HepG2 (cell line): Measurements from ENCODE around the gene TOM1L2. TPM values are rescaled to one million over a fixed set of nuclear protein-coding genes. Genes with fewer than 3 reads are reported as not detected.

Experiments used
- ATAC-seq: fragments of 200-7000 bp; cut with Tn5 transposase; 3 replicates; pipeline ENCODE4 v1.9.1; 2020; ENCODE audit warnings: mild to moderate bottlenecking, moderate library complexity
- BruUV-seq: library from RNA; stranded (reverse); fragments of 400-500 nt; replicated peaks from 2 replicates; lab custom pipeline; 2021; lab: Mats Ljungman, UMichigan
- CTCF ChIA-PET: fragments of 300-600 bp; formaldehyde crosslinking; extraction: SDS; loops from one replicate; lab custom pipeline; 2021; ENCODE audit warnings: low total read pairs, inconsistent platforms, low intra/inter-chr PET ratio; lab: Yijun Ruan, JAX
- POLR2A ChIA-PET: fragments of 350-600 bp; sonication (Branson Sonifier 250); formaldehyde crosslinking; loops from one replicate; lab custom pipeline; 2020; ENCODE audit warnings: antibody characterized with exemption, inconsistent platforms; lab: Yijun Ruan, JAX
- DNase-seq: peaks from one replicate; pipeline ENCODE4 v3.0.0-alpha.2; 2015; ENCODE audit warnings: low spot score
- FAIRE-seq: peaks from 3 replicates; lab custom pipeline; 2011; peaks lifted over from hg19 to GRCh38; lab: Jason Lieb, UNC
- H2AFZ ChIP-seq: one replicate; pipeline ENCODE4 v1.6.1; 2011; ENCODE audit warnings: low read length, inconsistent platforms
- H3K27ac ChIP-seq: fragments of 300-600 bp; 3 replicates; pipeline ENCODE4 v1.8.0; 2011; ENCODE audit warnings: mixed run types, mild to moderate bottlenecking, mixed read lengths, low read length, inconsistent platforms; ENCODE audit not compliant: insufficient read depth; ENCODE audit errors: extremely low read length
- H3K27me3 ChIP-seq, 2 experiments: fragments of 200-600 bp in 1 of 2; 2 replicates in 1 of 2; 3 replicates in 1 of 2; pipeline versions ENCODE4 v1.6.0 to v1.8.0; 2011; ENCODE audit warnings: low read length in 2 of 2, mild to moderate bottlenecking in 2 of 2, moderate library complexity in 2 of 2, inconsistent platforms in 1 of 2; ENCODE audit not compliant: insufficient read depth in 2 of 2, control insufficient read depth in 1 of 2
- H3K36me3 ChIP-seq, 2 experiments: fragments of 200-600 bp in 1 of 2; replicated peaks in 1 of 2; 2 replicates in 1 of 2; 3 replicates in 1 of 2; pipeline versions ENCODE4 v1.5.1 to v1.8.0; 2011; ENCODE audit warnings: low read length in 2 of 2, inconsistent platforms in 1 of 2; ENCODE audit not compliant: insufficient read depth in 2 of 2, control insufficient read depth in 1 of 2
- H3K4me1 ChIP-seq: 2 replicates; pipeline ENCODE4 v1.5.1; 2012; ENCODE audit warnings: low read length, inconsistent platforms; ENCODE audit not compliant: insufficient read depth
- H3K4me2 ChIP-seq: 2 replicates; pipeline ENCODE4 v1.6.0; 2011; ENCODE audit warnings: low read depth, low read length, inconsistent platforms
- H3K4me3 ChIP-seq, 3 experiments: fragments of 200-600 bp in 1 of 3; sonication (generic), shearing (Covaris generic) in 1 of 3; replicated peaks in 1 of 3; 2 replicates each; pipeline ENCODE4 v1.5.1; 2011 to 2016; ENCODE audit warnings: low read length in 3 of 3, inconsistent platforms in 2 of 3, low read depth in 2 of 3, mild to moderate bottlenecking in 2 of 3, control low read depth in 1 of 3, mixed read lengths in 1 of 3; ENCODE audit not compliant: insufficient read depth in 1 of 3
- H3K79me2 ChIP-seq: one replicate; pipeline ENCODE4 v1.6.1; 2011; ENCODE audit warnings: low read length, inconsistent platforms; ENCODE audit not compliant: insufficient read depth
- H3K9ac ChIP-seq: 2 replicates; pipeline ENCODE4 v1.6.0; 2011; ENCODE audit warnings: mild to moderate bottlenecking, low read depth, low read length, inconsistent platforms; ENCODE audit not compliant: insufficient read depth
- H3K9me3 ChIP-seq: 2 replicates; pipeline ENCODE4 v1.5.1; 2012; ENCODE audit warnings: mild to moderate bottlenecking, low read length
- H4K20me1 ChIP-seq: 2 replicates; pipeline ENCODE4 v1.6.0; 2011; ENCODE audit warnings: inconsistent platforms, mild to moderate bottlenecking, low read length, moderate library complexity; ENCODE audit not compliant: insufficient read depth
- ASH2L ChIP-seq: fragments of 300-600, 200-600 bp; sonication (generic); IDR thresholded peaks from 2 replicates; pipeline ENCODE4 v1.7.0; 2017; ENCODE audit warnings: low read depth, mild to moderate bottlenecking, moderate library complexity, mixed read lengths, low read length; ENCODE audit not compliant: insufficient read length
- FOXA3 ChIP-seq: IDR thresholded peaks from 2 replicates; pipeline ENCODE4 v1.6.1; 2016; ENCODE audit warnings: missing genetic modification reagents, missing compliant biosample characterization
- HOXA3 ChIP-seq: sonication (generic); formaldehyde crosslinking; IDR thresholded peaks from 2 replicates; pipeline ENCODE4 v1.5.0; 2020; ENCODE audit warnings: missing genetic modification reagents
- KLF9 ChIP-seq: IDR thresholded peaks from 2 replicates; pipeline ENCODE4 v1.6.1; 2016; ENCODE audit warnings: low read depth
- MAX ChIP-seq: IDR thresholded peaks from 2 replicates; pipeline ENCODE4 v1.6.1; 2012; ENCODE audit warnings: inconsistent platforms
- MBD4 ChIP-seq: IDR thresholded peaks from 2 replicates; pipeline ENCODE4 v1.6.1; 2012; ENCODE audit warnings: low read length, inconsistent platforms, borderline replicate concordance
- NFRKB ChIP-seq: fragments of 450-650 bp; IDR thresholded peaks from 2 replicates; pipeline ENCODE4 v1.6.1; 2017
- PRPF4 ChIP-seq: fragments of 200-400 bp; formaldehyde crosslinking; IDR thresholded peaks from 2 replicates; pipeline ENCODE4 v1.6.1; 2016; ENCODE audit warnings: low read length, low read depth; ENCODE audit not compliant: poor library complexity, severe bottlenecking
- SP2 ChIP-seq: sonication (generic); formaldehyde crosslinking; IDR thresholded peaks from 2 replicates; pipeline ENCODE4 v1.5.1; 2020; ENCODE audit warnings: mild to moderate bottlenecking, missing genetic modification reagents
- ZNF501 ChIP-seq: sonication (generic); formaldehyde crosslinking; IDR thresholded peaks from 2 replicates; pipeline ENCODE4 v1.5.1; 2020; ENCODE audit warnings: mild to moderate bottlenecking, moderate library complexity, missing genetic modification reagents
- ZSCAN29 ChIP-seq: sonication (generic); formaldehyde crosslinking; conservative IDR thresholded peaks from 2 replicates; pipeline ENCODE4 v1.4.0; 2020; ENCODE audit warnings: mild to moderate bottlenecking, missing genetic modification reagents
- WGBS: methylation state at CpG from one replicate; pipeline ENCODE4 v1.1.6; 2017; ENCODE audit warnings: low lambda C conversion rate; 5-methylcytosine and 5-hydroxymethylcytosine counted together
- in situ Hi-C: cut with HindIII; loops from 2 replicates; pipeline ENCODE4 v1.10.0; 2017; ENCODE audit warnings: low pct_unique_long_range_greater_than_20kb; ENCODE audit not compliant: extremely low pct_ligation_motif_present
- intact Hi-C: fragments of 100-400 bp; cut with micrococcal nuclease; formaldehyde crosslinking; loops from one replicate; pipeline ENCODE4 v1.10.0; 2022; ENCODE audit not compliant: unreplicated experiment
- polyA plus RNA-seq, 8 experiments: library from polyadenylated mRNA; depleted of rRNA in 3 of 8; stranded (reverse) in 7 of 8; unstranded in 1 of 8; fragments of >200 nt; fragmentation: Illumina TruSeq in 4 of 8; extraction: Trizol in 4 of 8; gene quantifications; 2 replicates each; pipeline versions ENCODE4 v1.2.1 to v1.2.3, GENCODE V29; 2011 to 2016; ENCODE audit warnings: low read depth in 4 of 8, missing spikeins in 1 of 8, mixed read lengths in 1 of 8; ENCODE audit not compliant: insufficient read depth in 1 of 8
- total RNA-seq, 5 experiments: library from RNA; depleted of rRNA; stranded (reverse); fragments of >200 nt; fragmentation: Illumina TruSeq; extraction: Trizol; gene quantifications; 2 replicates each; pipeline ENCODE4 v1.2.3, GENCODE V29; 2016; ENCODE audit warnings: low read depth in 1 of 5
- TF ChIP-seq, protein P1 (sequence below): IDR thresholded peaks from 2 replicates; pipeline ENCODE4 v1.4.0; 2020; ENCODE audit warnings: mild to moderate bottlenecking, missing genetic modification reagents
- TF ChIP-seq, protein P2 (sequence below): sonication (generic); formaldehyde crosslinking; IDR thresholded peaks from 2 replicates; pipeline ENCODE4 v1.5.1; 2020; ENCODE audit warnings: mild to moderate bottlenecking, missing genetic modification reagents, moderate library complexity

Gene TOM1L2
- total and polyA plus RNA-seq, 2 of the 13 experiments (the other 11 are each of a cell fraction or from before 2014, with no cell fraction given): 4.7 to 7.4 TPM

DNA sequence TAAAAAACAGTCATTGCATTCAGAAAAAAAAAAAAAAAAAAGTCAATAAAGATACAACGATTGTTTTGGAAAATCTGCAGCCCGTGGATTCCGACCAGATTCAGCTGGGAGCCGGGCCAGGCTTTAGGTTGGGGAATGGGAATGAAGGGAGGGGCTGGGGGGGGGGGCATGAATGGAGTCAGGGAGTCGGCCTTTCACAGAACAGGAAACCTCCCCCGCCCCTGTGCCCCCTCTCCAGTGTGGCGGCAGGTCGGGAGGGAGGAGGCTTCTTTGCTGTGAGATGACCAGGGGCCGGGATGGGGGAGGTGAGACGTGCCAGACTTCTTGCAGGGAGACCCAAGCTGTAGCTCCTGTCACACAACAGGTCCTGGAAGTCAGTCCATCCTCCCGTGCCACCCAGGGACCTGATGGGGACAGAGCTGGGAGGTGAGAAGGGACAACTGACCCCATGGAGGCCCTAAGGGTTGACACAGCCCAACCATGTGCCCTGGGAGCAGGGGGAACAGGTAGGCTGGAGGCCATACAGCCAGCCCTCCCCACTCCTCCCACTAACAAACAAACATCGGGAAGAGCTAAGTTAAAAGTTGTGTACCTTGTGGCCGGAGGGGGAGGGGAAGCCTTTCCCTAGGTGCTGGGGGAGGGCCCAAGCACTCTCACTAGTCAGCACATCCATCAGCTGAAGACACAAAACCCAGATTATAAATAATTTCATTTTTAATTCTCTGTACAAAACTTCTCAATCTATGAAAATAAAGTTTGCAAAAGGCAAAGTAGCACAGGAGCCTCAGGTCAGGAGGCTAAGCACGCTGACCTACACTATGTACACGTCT lies 160.6 kb downstream of the TOM1L2 start:
- ATAC-seq: peak; percentile 18
- peak; percentile 70 for DNase-seq
- peak; percentile 56 for FAIRE-seq
- peaks cover 36% of the 10 kb centered on the region for H3K4me1 ChIP-seq
- intact Hi-C loops: loop anchor here (1.0 kb wide), 2 partner anchors 25 to 49 kb away; partner anchors contain the start of gene SREBF1
- BruUV-seq: TSS peak; percentile 32
- H3K9ac ChIP-seq: no peak overlapping the region
- 58% methylated on average over 10 of the region's 15 CpGs for WGBS
- peak overlapping the region; percentile 58 for H3K27ac ChIP-seq
- H3K27me3 ChIP-seq: no peaks in the 10 kb centered on the region
- H3K4me2 ChIP-seq: peak overlapping the region; percentile 35; the same call in 1 of the 2 replicates
- H3K9me3 ChIP-seq: no peaks in the 10 kb centered on the region
- H4K20me1 ChIP-seq: 0 out of 2 replicates have a peak, but pooled peaks cover 11% of the 10 kb centered on the region
- CTCF ChIA-PET: interaction anchor here (0.9 to 3.6 kb wide), 3 partner anchors 37 to 50 kb away, joined by 3 to 53 read pairs (median 4); no protein-coding TSS in a partner anchor
- no peaks in the 10 kb centered on the region for H3K79me2 ChIP-seq
- H2AFZ ChIP-seq: no peak overlapping the region
- POLR2A ChIA-PET: interaction anchor here (0.5 to 2.7 kb wide), 6 partner anchors 19 to 45 kb away, joined by 3 to 26 read pairs (median 4); partner anchors contain the start of gene SREBF1
- H3K4me3 ChIP-seq: no peak overlapping the region
- in situ Hi-C loops: loop anchor here (5.0 kb wide), 1 partner anchor 51 kb away; no protein-coding TSS in a partner anchor
- H3K36me3 ChIP-seq: peaks cover 26 to 30% of the 10 kb centered on the region in 2 experiments
- TF ChIP-seq ZNF501 (CRISPR knock-in tag) (no peak), HOXA3 (CRISPR knock-in tag) (no peak), FOXA3 (CRISPR knock-in tag) (peak; percentile 49; the same call in 1 of the 2 replicates), MAX (peak; percentile 90), ASH2L (no peak), ZSCAN29 (CRISPR knock-in tag) (no peak), NFRKB (no peak), MBD4 (no peak), KLF9 (CRISPR knock-in tag) (no peak), SP2 (CRISPR knock-in tag) (no peak), PRPF4 (peak; percentile 64)
- TF ChIP-seq, protein P1, sequence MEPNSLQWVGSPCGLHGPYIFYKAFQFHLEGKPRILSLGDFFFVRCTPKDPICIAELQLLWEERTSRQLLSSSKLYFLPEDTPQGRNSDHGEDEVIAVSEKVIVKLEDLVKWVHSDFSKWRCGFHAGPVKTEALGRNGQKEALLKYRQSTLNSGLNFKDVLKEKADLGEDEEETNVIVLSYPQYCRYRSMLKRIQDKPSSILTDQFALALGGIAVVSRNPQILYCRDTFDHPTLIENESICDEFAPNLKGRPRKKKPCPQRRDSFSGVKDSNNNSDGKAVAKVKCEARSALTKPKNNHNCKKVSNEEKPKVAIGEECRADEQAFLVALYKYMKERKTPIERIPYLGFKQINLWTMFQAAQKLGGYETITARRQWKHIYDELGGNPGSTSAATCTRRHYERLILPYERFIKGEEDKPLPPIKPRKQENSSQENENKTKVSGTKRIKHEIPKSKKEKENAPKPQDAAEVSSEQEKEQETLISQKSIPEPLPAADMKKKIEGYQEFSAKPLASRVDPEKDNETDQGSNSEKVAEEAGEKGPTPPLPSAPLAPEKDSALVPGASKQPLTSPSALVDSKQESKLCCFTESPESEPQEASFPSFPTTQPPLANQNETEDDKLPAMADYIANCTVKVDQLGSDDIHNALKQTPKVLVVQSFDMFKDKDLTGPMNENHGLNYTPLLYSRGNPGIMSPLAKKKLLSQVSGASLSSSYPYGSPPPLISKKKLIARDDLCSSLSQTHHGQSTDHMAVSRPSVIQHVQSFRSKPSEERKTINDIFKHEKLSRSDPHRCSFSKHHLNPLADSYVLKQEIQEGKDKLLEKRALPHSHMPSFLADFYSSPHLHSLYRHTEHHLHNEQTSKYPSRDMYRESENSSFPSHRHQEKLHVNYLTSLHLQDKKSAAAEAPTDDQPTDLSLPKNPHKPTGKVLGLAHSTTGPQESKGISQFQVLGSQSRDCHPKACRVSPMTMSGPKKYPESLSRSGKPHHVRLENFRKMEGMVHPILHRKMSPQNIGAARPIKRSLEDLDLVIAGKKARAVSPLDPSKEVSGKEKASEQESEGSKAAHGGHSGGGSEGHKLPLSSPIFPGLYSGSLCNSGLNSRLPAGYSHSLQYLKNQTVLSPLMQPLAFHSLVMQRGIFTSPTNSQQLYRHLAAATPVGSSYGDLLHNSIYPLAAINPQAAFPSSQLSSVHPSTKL (CRISPR knock-in tag): peak; percentile 31; the same call in 1 of the 2 replicates
- TF ChIP-seq, protein P2, sequence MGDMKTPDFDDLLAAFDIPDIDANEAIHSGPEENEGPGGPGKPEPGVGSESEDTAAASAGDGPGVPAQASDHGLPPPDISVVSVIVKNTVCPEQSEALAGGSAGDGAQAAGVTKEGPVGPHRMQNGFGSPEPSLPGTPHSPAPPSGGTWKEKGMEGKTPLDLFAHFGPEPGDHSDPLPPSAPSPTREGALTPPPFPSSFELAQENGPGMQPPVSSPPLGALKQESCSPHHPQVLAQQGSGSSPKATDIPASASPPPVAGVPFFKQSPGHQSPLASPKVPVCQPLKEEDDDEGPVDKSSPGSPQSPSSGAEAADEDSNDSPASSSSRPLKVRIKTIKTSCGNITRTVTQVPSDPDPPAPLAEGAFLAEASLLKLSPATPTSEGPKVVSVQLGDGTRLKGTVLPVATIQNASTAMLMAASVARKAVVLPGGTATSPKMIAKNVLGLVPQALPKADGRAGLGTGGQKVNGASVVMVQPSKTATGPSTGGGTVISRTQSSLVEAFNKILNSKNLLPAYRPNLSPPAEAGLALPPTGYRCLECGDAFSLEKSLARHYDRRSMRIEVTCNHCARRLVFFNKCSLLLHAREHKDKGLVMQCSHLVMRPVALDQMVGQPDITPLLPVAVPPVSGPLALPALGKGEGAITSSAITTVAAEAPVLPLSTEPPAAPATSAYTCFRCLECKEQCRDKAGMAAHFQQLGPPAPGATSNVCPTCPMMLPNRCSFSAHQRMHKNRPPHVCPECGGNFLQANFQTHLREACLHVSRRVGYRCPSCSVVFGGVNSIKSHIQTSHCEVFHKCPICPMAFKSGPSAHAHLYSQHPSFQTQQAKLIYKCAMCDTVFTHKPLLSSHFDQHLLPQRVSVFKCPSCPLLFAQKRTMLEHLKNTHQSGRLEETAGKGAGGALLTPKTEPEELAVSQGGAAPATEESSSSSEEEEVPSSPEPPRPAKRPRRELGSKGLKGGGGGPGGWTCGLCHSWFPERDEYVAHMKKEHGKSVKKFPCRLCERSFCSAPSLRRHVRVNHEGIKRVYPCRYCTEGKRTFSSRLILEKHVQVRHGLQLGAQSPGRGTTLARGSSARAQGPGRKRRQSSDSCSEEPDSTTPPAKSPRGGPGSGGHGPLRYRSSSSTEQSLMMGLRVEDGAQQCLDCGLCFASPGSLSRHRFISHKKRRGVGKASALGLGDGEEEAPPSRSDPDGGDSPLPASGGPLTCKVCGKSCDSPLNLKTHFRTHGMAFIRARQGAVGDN: peak; percentile 74
